ENCODE results near the gene GRIK5. TPM values are rescaled to one million over a fixed set of nuclear protein-coding genes. Genes with fewer than 3 reads are reported as not detected.

The GRIK5 gene
- total and polyA plus RNA-seq, 2 donors (not counting 3 experiments of a cell fraction or from before 2014, with no cell fraction given), result 0.80 to 2.2 TPM

DNA sequence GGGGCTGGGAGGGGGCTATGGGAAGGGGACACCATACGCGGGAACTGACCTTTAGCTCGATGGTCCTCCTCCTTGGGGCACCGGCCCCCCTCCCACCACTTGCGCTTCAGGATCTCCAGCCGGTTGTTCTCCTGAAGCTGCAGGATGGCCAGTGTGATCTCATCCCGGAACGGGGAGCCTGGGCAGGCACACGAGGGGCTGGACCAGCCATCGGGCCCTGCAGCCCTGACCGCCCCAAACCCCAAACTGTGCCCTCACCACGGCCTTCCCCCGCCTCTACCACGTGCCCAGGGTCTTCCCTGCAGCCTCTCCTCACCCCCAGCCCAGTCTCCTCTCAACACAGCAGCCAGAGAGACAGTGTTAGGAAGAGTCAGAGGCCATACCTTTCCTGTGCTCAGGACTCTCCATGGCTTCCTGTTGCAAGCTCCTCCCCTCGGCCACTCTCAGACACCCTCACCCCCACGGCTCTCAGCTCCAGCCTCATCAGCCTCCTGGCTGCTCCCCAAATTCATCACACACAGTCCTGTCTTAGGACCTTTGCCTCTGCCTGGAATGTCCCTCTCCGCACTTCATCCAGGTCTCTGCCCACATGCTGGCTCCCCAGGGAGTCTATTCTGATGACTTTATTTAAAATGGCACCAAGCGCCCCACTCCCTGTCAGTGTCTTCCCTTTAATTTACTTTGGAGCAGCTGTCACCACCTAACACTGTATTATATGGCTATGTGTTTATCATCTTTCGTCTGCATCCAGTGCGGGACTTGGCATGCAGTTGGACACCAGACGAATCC is 66.3 kb downstream of the GRIK5 start:
- Histone ChIP-seq H3K79me2 (ENCODE audit: control insufficient read depth, insufficient read depth, low read length) (no peaks in the 10 kb centered on the region), H3K9me3 (replicated peaks; ENCODE audit: control insufficient read depth, insufficient read depth, low read length) (no peaks in the 10 kb centered on the region), H3K27ac (ENCODE audit: insufficient read depth, low read depth, low read length) (no peak overlapping the region), H4K20me1 (replicated peaks; ENCODE audit: control insufficient read depth, extremely low read depth, insufficient read depth, low read length) (no peaks in the 10 kb centered on the region), H3K36me3 (ENCODE audit: control insufficient read depth in 2 of 2, extremely low read depth in 1 of 2, insufficient read depth in 2 of 2, low read length in 2 of 2) (no peaks in the 10 kb centered on the region), H3K4me3 (replicated peaks in 1 of 3; ENCODE audit: insufficient read depth in 1 of 3, low read depth in 1 of 3, low read length in 3 of 3) (no peak overlapping the region), H3K27me3 (ENCODE audit: control insufficient read depth in 2 of 2, insufficient read depth in 2 of 2, low read length in 2 of 2) (peaks cover 13 to 15% of the 10 kb centered on the region in 2 experiments), H3K9me1 (replicated peaks; ENCODE audit: control insufficient read depth, extremely low read depth, insufficient read depth, low read length) (no peaks in the 10 kb centered on the region), H3K9ac (replicated peaks; ENCODE audit: extremely low read depth, insufficient read depth, low read length) (no peak overlapping the region), H3K4me1 (ENCODE audit: control insufficient read depth, extremely low read depth, insufficient read depth, low read length) (no peaks in the 10 kb centered on the region), H3K4me2 (ENCODE audit: insufficient read depth, low read length) (no peak overlapping the region), H2AFZ (ENCODE audit: low read depth, low read length) (no peak overlapping the region)
- no peak for DNase-seq (ENCODE audit: low read depth, low spot score)
- ChIA-PET POLR2A (no interaction called here), CTCF (no interaction called here)
- dilution Hi-C loops (cut with MboI; ENCODE audit: extremely low pct_ligation_motif_present, low sequenced_read_pairs), result no loop called here
- TF ChIP-seq POLR2A (IDR thresholded peaks at IDR 0.05; ENCODE audit: low read depth, low read length), result no peak
- TF ChIP-seq CTCF (IDR thresholded peaks at IDR 0.05; ENCODE audit: extremely low read depth in 1 of 2, insufficient read depth in 1 of 2, low read depth in 1 of 2, low read length in 2 of 2), result no peak
- no peak for TF ChIP-seq EZH2 (IDR thresholded peaks at IDR 0.05; ENCODE audit: borderline replicate concordance, low read depth, low read length, severe bottlenecking)
- TF ChIP-seq, protein P1, sequence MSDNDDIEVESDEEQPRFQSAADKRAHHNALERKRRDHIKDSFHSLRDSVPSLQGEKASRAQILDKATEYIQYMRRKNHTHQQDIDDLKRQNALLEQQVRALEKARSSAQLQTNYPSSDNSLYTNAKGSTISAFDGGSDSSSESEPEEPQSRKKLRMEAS (IDR thresholded peaks at IDR 0.05; ENCODE audit: insufficient read depth, insufficient read length), result no peak
- TF ChIP-seq MYC (IDR thresholded peaks at IDR 0.05; ENCODE audit: low read depth, low read length), result no peak
- TF ChIP-seq GATA2 (IDR thresholded peaks at IDR 0.05; ENCODE audit: insufficient read depth, insufficient read length, low read depth, low read length), result no peak
- TF ChIP-seq JUN (IDR thresholded peaks at IDR 0.05; ENCODE audit: borderline replicate concordance, insufficient read depth, insufficient read length, low read depth), result no peak
- no peak for TF ChIP-seq POLR2AphosphoS5 (IDR thresholded peaks at IDR 0.05; ENCODE audit: insufficient read depth, low read depth, low read length)
- FAIRE-seq, result no peak
- intact Hi-C loops (cut with micrococcal nuclease), result no loop called here
- no TSS peak for BruUV-seq (replicated peaks)

Data from endothelial cell of umbilical vein (primary cell).